Activated naive CD4-positive, alpha-beta T cell treated with anti-CD3 and anti-CD28 coated beads, Interleukin-2, amount 10 ng/mL, durations not matched to agents 7 days and 5 days (primary cell): ENCODE results near the gene SLC12A9.

Experiments
- CTCF ChIA-PET: fragments of 350-600 bp; sonication (Branson Sonifier 250); formaldehyde crosslinking; loops from one replicate; lab custom pipeline; 2021; ENCODE audit warnings: antibody characterized with exemption; lab: Charles Lee
- DNase-seq: peaks from one replicate; pipeline ENCODE4 v3.0.0-alpha.2; 2020
- H3K27ac Mint-ChIP-seq: one replicate; pipeline ENCODE4 v1.8.0; 2021; ENCODE audit warnings: mild to moderate bottlenecking, moderate library complexity, mixed read lengths
- H3K27me3 Mint-ChIP-seq: one replicate; pipeline ENCODE4 v1.8.0; 2021; ENCODE audit warnings: mild to moderate bottlenecking, mixed read lengths
- H3K36me3 Mint-ChIP-seq: one replicate; pipeline ENCODE4 v1.8.0; 2021; ENCODE audit warnings: mixed read lengths
- H3K4me1 Mint-ChIP-seq: one replicate; pipeline ENCODE4 v1.8.0; 2021; ENCODE audit warnings: mixed read lengths
- H3K4me3 Mint-ChIP-seq: one replicate; pipeline ENCODE4 v1.8.0; 2021; ENCODE audit warnings: mild to moderate bottlenecking, moderate library complexity, mixed read lengths
- H3K9me3 Mint-ChIP-seq: one replicate; pipeline ENCODE4 v1.8.0; 2021; ENCODE audit warnings: mixed read lengths

Gene SLC12A9

GRCh38 chr7:100861616-100861985 is 9.1 kb downstream of the SLC12A9 start:
- H3K9me3 Mint-ChIP-seq: no peaks in the 10 kb centered on the region
- peaks cover 48% of the 10 kb centered on the region for H3K36me3 Mint-ChIP-seq
- no peak overlapping the region for H3K4me3 Mint-ChIP-seq
- H3K27me3 Mint-ChIP-seq: no peaks in the 10 kb centered on the region
- H3K4me1 Mint-ChIP-seq: peaks cover 12% of the 10 kb centered on the region
- CTCF ChIA-PET: no interaction called here
- DNase-seq: no peak
- no peak overlapping the region for H3K27ac Mint-ChIP-seq

GRCh38 chr7:100863406-100863950 is 11.0 kb downstream of the SLC12A9 start:
- Mint-ChIP-seq H3K4me1 (peaks cover 27% of the 10 kb centered on the region), H3K4me3 (no peak overlapping the region), H3K9me3 (no peaks in the 10 kb centered on the region), H3K36me3 (peaks cover 50% of the 10 kb centered on the region), H3K27me3 (no peaks in the 10 kb centered on the region), H3K27ac (no peak overlapping the region)
- CTCF ChIA-PET: interaction anchor here (2.1 kb wide), 1 partner anchor 11 kb away, joined by 7 read pairs; the partner anchor contains the start of gene SLC12A9
- no peak for DNase-seq

DNA sequence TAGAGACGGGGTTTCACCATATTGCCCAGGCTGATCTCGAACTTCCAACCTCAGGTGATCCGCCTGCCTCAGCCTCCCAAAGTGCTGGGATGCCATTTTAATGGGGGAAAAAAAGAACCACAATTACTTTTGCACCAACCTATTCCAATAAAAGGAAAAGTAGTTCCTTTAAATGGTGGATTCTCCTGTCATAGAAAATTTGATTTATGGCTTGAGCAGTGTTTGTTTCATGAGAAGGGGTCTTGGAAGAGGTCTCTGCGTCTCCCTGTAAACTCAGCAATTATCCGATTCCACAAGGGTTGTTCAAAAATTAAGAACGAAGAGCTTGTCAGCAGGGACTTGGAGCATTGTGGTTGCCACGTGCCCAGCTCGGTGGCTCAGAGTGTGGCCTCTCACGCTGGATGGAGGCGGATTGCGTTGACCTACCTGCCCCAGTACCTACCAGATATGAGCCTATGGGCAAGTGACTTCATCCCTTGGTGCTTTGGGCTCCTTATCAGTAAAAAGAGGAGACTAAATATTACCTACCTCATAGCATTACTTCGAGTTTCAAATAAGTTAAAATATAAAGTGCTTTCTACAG is 11.8 kb downstream of the SLC12A9 start:
- CTCF ChIA-PET: interaction anchor here (2.1 kb wide), 1 partner anchor 12 kb away, joined by 7 read pairs; the partner anchor contains the start of gene SLC12A9
- Mint-ChIP-seq H3K27ac (no peak overlapping the region), H3K36me3 (peaks cover 45% of the 10 kb centered on the region), H3K9me3 (no peaks in the 10 kb centered on the region), H3K4me1 (peaks cover 29% of the 10 kb centered on the region), H3K27me3 (no peaks in the 10 kb centered on the region), H3K4me3 (no peak overlapping the region)
- DNase-seq: no peak

GRCh38 chr7:100865372-100865911 is 12.9 kb downstream of the SLC12A9 start:
- CTCF ChIA-PET: interaction anchor here (2.1 kb wide), 1 partner anchor 13 kb away, joined by 7 read pairs; the partner anchor contains the start of gene SLC12A9
- H3K4me3 Mint-ChIP-seq: peak overlapping the region; percentile 26
- H3K27ac Mint-ChIP-seq: no peak overlapping the region
- no peaks in the 10 kb centered on the region for H3K27me3 Mint-ChIP-seq
- H3K9me3 Mint-ChIP-seq: no peaks in the 10 kb centered on the region
- DNase-seq: no peak
- peaks cover 34% of the 10 kb centered on the region for H3K36me3 Mint-ChIP-seq
- H3K4me1 Mint-ChIP-seq: peaks cover 29% of the 10 kb centered on the region

DNA sequence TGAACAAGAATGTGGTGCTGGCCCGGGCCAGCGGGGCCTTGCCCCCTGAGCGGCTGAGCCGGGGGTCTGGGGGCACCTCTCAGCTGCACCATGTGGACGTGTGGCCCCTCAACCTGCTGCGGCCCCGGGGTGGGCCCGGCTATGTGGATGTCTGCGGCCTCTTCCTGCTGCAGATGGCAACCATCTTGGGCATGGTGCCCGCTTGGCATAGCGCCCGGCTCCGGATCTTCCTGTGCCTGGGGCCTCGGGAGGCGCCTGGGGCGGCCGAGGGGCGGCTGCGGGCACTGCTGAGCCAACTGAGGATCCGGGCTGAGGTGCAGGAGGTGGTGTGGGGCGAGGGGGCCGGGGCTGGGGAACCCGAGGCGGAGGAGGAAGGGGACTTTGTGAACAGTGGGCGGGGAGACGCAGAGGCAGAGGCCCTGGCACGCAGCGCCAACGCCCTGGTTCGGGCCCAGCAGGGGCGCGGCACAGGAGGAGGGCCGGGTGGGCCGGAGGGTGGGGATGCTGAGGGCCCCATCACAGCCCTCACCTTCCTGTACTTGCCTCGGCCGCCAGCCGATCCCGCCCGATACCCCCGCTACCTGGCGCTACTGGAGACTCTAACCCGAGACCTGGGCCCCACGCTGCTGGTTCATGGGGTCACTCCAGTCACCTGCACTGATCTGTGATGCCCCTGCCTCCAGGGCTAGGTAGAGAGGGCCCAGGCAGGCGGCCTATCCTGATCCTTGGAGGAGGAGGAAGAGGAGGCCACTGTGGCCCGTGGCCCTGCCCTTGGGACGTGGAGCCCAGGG is 13.6 kb downstream of the SLC12A9 start:
- H3K36me3 Mint-ChIP-seq: peaks cover 28% of the 10 kb centered on the region
- no peaks in the 10 kb centered on the region for H3K9me3 Mint-ChIP-seq
- H3K4me1 Mint-ChIP-seq: peaks cover 29% of the 10 kb centered on the region
- DNase-seq: peak; percentile 51
- peak overlapping the region; percentile 93 for H3K27ac Mint-ChIP-seq
- peak overlapping the region; percentile 88 for H3K4me3 Mint-ChIP-seq
- CTCF ChIA-PET: interaction anchor here (1.1 kb wide), 1 partner anchor 14 kb away, joined by 3 read pairs; the partner anchor contains the start of gene SLC12A9
- no peaks in the 10 kb centered on the region for H3K27me3 Mint-ChIP-seq

DNA sequence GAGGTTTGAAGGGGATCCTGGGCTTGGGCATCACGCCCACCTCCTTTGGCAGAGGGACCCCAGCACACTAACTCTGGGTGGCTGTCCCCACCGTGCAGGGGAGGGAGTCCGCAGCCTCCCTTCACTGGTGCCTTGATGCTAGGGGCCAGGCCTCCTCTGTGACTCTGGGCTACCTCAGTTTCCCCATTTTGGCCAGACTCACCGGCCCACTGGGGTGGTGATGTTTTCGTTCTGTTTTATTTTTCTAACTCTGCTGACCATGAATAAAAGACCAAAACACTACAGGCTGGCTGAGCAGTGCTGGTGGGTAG is 14.2 kb downstream of the SLC12A9 start:
- H3K4me3 Mint-ChIP-seq: peak overlapping the region; percentile 88
- peaks cover 29% of the 10 kb centered on the region for H3K4me1 Mint-ChIP-seq
- H3K9me3 Mint-ChIP-seq: no peaks in the 10 kb centered on the region
- no peaks in the 10 kb centered on the region for H3K27me3 Mint-ChIP-seq
- no peak for DNase-seq
- H3K27ac Mint-ChIP-seq: peak overlapping the region; percentile 93
- peaks cover 32% of the 10 kb centered on the region for H3K36me3 Mint-ChIP-seq
- CTCF ChIA-PET: interaction anchor here (1.1 kb wide), 1 partner anchor 15 kb away, joined by 3 read pairs; the partner anchor contains the start of gene SLC12A9

DNA sequence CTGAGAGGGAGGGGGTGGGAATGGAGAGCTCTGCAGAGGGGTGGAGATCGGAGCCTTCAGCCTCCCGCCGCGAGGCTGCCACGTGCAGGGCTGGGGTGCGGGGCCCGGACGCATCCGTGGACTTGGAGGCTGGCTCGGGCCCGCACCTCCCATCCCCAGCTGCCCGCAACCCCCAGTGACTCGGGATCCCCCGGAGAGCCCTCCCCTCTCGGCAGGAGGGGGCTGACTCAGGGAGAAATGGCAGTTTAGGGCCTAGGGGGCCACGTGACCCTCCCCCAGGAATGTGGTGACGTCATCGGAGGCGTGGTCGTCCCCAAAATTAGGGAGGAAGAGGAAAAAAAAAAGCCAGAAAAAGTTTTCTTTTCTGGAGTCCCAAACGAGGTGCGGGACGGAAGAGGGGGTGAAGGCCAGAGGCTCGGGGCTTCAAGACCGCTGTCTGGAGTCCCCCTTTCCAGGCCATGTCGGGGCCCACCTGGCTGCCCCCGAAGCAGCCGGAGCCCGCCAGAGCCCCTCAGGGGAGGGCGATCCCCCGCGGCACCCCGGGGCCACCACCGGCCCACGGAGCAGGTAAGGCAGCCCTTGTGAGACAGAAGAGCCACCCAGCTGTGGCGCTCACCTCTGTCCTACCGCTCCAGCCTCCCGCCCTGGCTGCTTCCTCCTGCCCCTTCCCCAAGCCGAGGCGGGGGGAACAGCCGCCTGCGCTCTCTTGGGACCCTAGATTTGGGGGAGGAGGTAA is 14.7 kb downstream of the SLC12A9 start, which contains the start of gene TRIP6:
Gene TRIP6, plus strand, starts transcription at position 348 of the 736 bp plus-strand sequence. Its CDS starts 111 bp downstream, at position 459.
- DNase-seq: peak; percentile 73
- Mint-ChIP-seq H3K9me3 (no peaks in the 10 kb centered on the region), H3K36me3 (peaks cover 30% of the 10 kb centered on the region), H3K27me3 (no peaks in the 10 kb centered on the region), H3K4me3 (peak within 1 kb of the TSS; percentile 88), H3K4me1 (peaks cover 29% of the 10 kb centered on the region), H3K27ac (peak within 1 kb of the TSS; percentile 93)
- CTCF ChIA-PET: interaction anchor here (1.1 kb wide), 1 partner anchor 15 kb away, joined by 3 read pairs; the partner anchor contains the start of gene SLC12A9

DNA sequence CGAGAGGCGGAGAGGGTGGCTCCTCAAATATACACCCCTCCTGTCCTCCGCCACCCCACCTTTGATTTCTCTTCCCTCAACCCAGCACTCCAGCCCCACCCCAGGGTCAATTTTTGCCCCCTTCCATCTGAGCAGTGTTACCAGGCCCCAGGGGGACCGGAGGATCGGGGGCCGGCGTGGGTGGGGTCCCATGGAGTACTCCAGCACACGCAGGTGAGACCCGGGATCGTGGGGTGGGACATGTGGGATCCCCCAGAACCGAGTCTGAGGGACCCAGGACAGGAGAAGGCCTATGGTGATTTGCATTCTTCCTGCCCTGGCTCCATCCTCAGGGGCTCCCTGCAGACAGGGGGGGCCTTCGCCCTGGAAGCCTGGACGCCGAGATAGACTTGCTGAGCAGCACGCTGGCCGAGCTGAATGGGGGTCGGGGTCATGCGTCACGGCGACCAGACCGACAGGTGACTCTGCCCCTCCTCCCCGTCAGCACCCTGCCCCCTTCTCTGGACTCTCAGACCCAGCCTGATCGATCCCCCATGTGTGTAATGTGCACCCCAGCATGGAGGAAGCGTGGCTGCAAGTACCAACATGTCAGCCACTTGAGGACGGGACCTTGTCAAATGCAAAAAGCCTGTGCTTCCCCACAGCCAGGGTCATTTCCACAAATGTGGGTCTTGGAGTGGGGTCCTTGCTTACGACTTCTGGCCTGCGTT is 15.4 kb downstream of the SLC12A9 start:
- Mint-ChIP-seq H3K27me3 (no peaks in the 10 kb centered on the region), H3K27ac (peak overlapping the region; percentile 83), H3K4me1 (peaks cover 29% of the 10 kb centered on the region), H3K36me3 (peaks cover 28% of the 10 kb centered on the region), H3K4me3 (peak overlapping the region; percentile 88), H3K9me3 (no peaks in the 10 kb centered on the region)
- no peak for DNase-seq
- CTCF ChIA-PET: no interaction called here

DNA sequence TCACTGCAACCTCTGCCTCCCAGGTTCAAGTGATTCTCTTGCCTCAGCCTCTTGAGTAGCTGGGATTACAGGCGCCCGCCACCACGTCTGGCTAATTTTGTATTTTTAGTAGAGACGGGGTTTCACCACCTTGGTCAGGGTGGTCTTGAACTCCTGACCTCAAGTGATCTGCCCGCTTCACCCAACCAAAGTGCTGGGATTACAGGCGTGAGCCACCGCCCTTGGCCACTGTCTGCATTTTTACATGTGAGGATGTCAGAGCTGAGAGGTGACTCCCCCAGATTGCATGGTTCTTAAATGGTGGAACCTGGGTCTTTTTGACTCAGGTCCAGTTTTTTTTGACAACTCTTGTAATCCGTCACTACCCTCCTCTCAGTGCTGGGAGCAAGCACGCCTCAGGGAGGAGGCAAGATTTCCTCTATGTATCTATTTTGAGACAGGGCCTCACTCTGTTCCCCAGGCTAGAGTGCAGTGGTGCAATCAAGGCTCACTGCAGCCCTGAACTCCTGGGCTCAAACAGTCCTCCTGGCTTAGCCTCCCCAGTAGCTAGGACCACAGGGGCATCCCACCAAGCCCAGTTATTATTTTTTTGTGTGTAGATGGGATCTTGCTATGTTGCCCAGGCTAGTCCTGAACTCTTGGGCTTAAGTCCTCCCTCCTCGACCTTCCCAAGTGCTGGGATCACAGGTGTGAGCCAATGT is 21.2 kb downstream of the SLC12A9 start:
- H3K27me3 Mint-ChIP-seq: peaks cover 6% of the 10 kb centered on the region
- no peak for DNase-seq
- CTCF ChIA-PET: no interaction called here
- peak overlapping the region; percentile 97 for H3K4me3 Mint-ChIP-seq
- peaks cover 46% of the 10 kb centered on the region for H3K4me1 Mint-ChIP-seq
- H3K36me3 Mint-ChIP-seq: peaks cover 52% of the 10 kb centered on the region
- H3K27ac Mint-ChIP-seq: peak overlapping the region; percentile 98
- H3K9me3 Mint-ChIP-seq: no peaks in the 10 kb centered on the region

- H3K27ac Mint-ChIP-seq: peak overlapping the region; percentile 98
- peaks cover 49% of the 10 kb centered on the region for H3K4me1 Mint-ChIP-seq
- H3K36me3 Mint-ChIP-seq: peaks cover 55% of the 10 kb centered on the region
- H3K9me3 Mint-ChIP-seq: no peaks in the 10 kb centered on the region
- CTCF ChIA-PET: interaction anchor here (1.3 kb wide), 1 partner anchor 22 kb away, joined by 4 read pairs; the partner anchor contains the start of gene SLC12A9
- peaks cover 6% of the 10 kb centered on the region for H3K27me3 Mint-ChIP-seq
- DNase-seq: no peak
- peak overlapping the region; percentile 97 for H3K4me3 Mint-ChIP-seq
Observed at GRCh38 chr7:100874300-100874576, 21.7 kb downstream of the SLC12A9 start.

- peak within 1 kb of the TSS; percentile 98 for H3K27ac Mint-ChIP-seq
- H3K4me1 Mint-ChIP-seq: peaks cover 55% of the 10 kb centered on the region
- H3K27me3 Mint-ChIP-seq: peaks cover 6% of the 10 kb centered on the region
- H3K9me3 Mint-ChIP-seq: no peaks in the 10 kb centered on the region
- DNase-seq: peak; percentile 99
- H3K36me3 Mint-ChIP-seq: peaks cover 60% of the 10 kb centered on the region
- CTCF ChIA-PET: interaction anchor here (1.3 to 1.9 kb wide), 3 partner anchors 15 to 169 kb away, joined by 4 to 7 read pairs (median 5); partner anchors contain the start of genes POP7, SLC12A9 and UFSP1
- peak within 1 kb of the TSS; percentile 97 for H3K4me3 Mint-ChIP-seq
Observed at GRCh38 chr7:100874577-100875355, 22.3 kb downstream of the SLC12A9 start, which contains the start of gene SRRT. Gene SRRT, plus strand, starts transcription at chr7:100875103. Its CDS starts 488 bp downstream, at chr7:100875591.

DNA sequence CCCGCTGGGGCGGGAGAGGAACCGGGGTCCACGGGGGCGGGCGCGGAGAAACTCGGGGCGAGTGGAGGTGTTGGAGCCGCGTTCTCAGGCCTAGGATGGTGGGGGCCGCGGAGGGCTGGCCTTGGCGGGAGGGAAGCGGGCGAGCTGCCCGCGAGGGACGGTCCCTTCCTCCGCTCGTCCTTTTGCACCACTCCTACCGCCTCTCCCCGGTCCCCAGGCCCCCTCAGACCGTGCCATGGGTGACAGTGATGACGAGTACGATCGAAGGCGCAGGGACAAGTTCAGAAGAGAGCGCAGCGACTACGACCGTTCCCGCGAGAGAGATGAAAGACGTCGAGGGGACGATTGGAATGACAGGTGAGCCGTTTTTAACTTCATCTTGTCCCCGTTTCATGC is 22.8 kb downstream of the SLC12A9 start:
- CTCF ChIA-PET: interaction anchor here (1.3 to 1.9 kb wide), 3 partner anchors 14 to 170 kb away, joined by 4 to 7 read pairs (median 5); partner anchors contain the start of genes POP7, SLC12A9 and UFSP1
- Mint-ChIP-seq H3K27me3 (peaks cover 6% of the 10 kb centered on the region), H3K27ac (peak overlapping the region; percentile 98), H3K4me3 (peak overlapping the region; percentile 97), H3K4me1 (peaks cover 58% of the 10 kb centered on the region), H3K36me3 (peaks cover 63% of the 10 kb centered on the region), H3K9me3 (no peaks in the 10 kb centered on the region)
- DNase-seq: peak; percentile 60
